HG02763 (cell line): ENCODE results near the gene BACH1.

Experiments
- ATAC-seq: cut with Tn5 transposase; IDR thresholded peaks from one replicate; pipeline ENCODE4 v1.9.1; 2021; ENCODE audit warnings: mild to moderate bottlenecking, moderate library complexity; ENCODE audit not compliant: unreplicated experiment

Gene BACH1

GRCh38 chr21:29313662-29314408, 15.1 kb downstream of the BACH1 start:
- no peak for ATAC-seq

- ATAC-seq: no peak
These were observed 16.5 kb downstream of the BACH1 start for GRCh38 chr21:29315131-29315749.

GRCh38 chr21:29316029-29316742, 17.5 kb downstream of the BACH1 start:
- ATAC-seq: no peak

- no peak for ATAC-seq
These were observed 18.1 kb downstream of the BACH1 start for GRCh38 chr21:29316806-29317205.

GRCh38 chr21:29318354-29318753, 19.6 kb downstream of the BACH1 start:
- no peak for ATAC-seq

- no peak for ATAC-seq
These were observed 21.3 kb downstream of the BACH1 start for GRCh38 chr21:29320031-29320430.

GRCh38 chr21:29321217-29321616, 22.5 kb downstream of the BACH1 start:
- no peak for ATAC-seq

- no peak for ATAC-seq
These were observed 23.5 kb downstream of the BACH1 start for GRCh38 chr21:29321932-29322928.

- no peak for ATAC-seq
These were observed 24.5 kb downstream of the BACH1 start for GRCh38 chr21:29323189-29323588.

GRCh38 chr21:29326914-29327554, 28.3 kb downstream of the BACH1 start:
- no peak for ATAC-seq

- no peak for ATAC-seq
These were observed 30.7 kb downstream of the BACH1 start for GRCh38 chr21:29329406-29329805.

- ATAC-seq: no peak
These were observed 32.1 kb downstream of the BACH1 start for GRCh38 chr21:29330797-29331196.

GRCh38 chr21:29332461-29333362, 34.0 kb downstream of the BACH1 start:
- ATAC-seq: no peak

- ATAC-seq: no peak
These were observed 34.7 kb downstream of the BACH1 start for GRCh38 chr21:29333406-29333805.

- no peak for ATAC-seq
These were observed 36.2 kb downstream of the BACH1 start for GRCh38 chr21:29334717-29335428.

GRCh38 chr21:29335720-29336119, 37.0 kb downstream of the BACH1 start:
- ATAC-seq: no peak

- no peak for ATAC-seq
These were observed 39.5 kb downstream of the BACH1 start for GRCh38 chr21:29338256-29338655.

GRCh38 chr21:29340228-29340627, 41.5 kb downstream of the BACH1 start:
- no peak for ATAC-seq
